DMS 273 treated with DMSO at 0.1 percent for 48 hours (cell line): Measurements from ENCODE around the gene ZXDC.

ENCODE experiments used
- DNase-seq: peaks from one replicate; lab custom pipeline; 2025; lab: John Stamatoyannopoulos, UW

Gene ZXDC

GRCh38 chr3:126415661-126416591 is 59.8 kb downstream of the ZXDC start:
- DNase-seq, result no peak

GRCh38 chr3:126414961-126415660 is 60.6 kb downstream of the ZXDC start:
- DNase-seq, result no peak

- DNase-seq, result no peak
Measured at GRCh38 chr3:126414406-126414805, 61.3 kb downstream of the ZXDC start.

GRCh38 chr3:126413693-126414080 is 62.0 kb downstream of the ZXDC start:
- no peak for DNase-seq

- DNase-seq, result no peak
Measured at GRCh38 chr3:126412841-126413692, 62.6 kb downstream of the ZXDC start.

GRCh38 chr3:126408099-126408498 is 67.6 kb downstream of the ZXDC start:
- no peak for DNase-seq

GRCh38 chr3:126407412-126408044 is 68.2 kb downstream of the ZXDC start:
- no peak for DNase-seq

GRCh38 chr3:126406389-126407296 is 69.0 kb downstream of the ZXDC start:
- no peak for DNase-seq

GRCh38 chr3:126402666-126403302 is 72.9 kb downstream of the ZXDC start:
- no peak for DNase-seq

- no peak for DNase-seq
Measured at GRCh38 chr3:126402178-126402577, 73.5 kb downstream of the ZXDC start.

GRCh38 chr3:126401611-126402160 is 74.0 kb downstream of the ZXDC start:
- DNase-seq, result no peak

- DNase-seq, result no peak
Measured at GRCh38 chr3:126399756-126400155, 75.9 kb downstream of the ZXDC start.

GRCh38 chr3:126399351-126399735 is 76.3 kb downstream of the ZXDC start:
- DNase-seq, result no peak

GRCh38 chr3:126398423-126399350 is 77.0 kb downstream of the ZXDC start:
- no peak for DNase-seq

GRCh38 chr3:126397610-126398422 is 77.9 kb downstream of the ZXDC start:
- DNase-seq, result no peak

- DNase-seq, result no peak
Measured at GRCh38 chr3:126396536-126396935, 79.2 kb downstream of the ZXDC start.

GRCh38 chr3:126395846-126396513 is 79.7 kb downstream of the ZXDC start:
- no peak for DNase-seq

GRCh38 chr3:126394977-126395321 is 80.7 kb downstream of the ZXDC start:
- DNase-seq, result no peak
